HG02852 (cell line): ENCODE data around the gene SESN3.
"Not testable (repeated sequence)": the region's sequence is repeated elsewhere in the genome, so short reads cannot be mapped to it uniquely, and the experiment has no call there.

Experiments used
- ATAC-seq: cut with Tn5 transposase; IDR thresholded peaks from one replicate; pipeline ENCODE4 v1.9.1; 2021; ENCODE audit warnings: mild to moderate bottlenecking, moderate library complexity; ENCODE audit not compliant: unreplicated experiment

The SESN3 gene

DNA sequence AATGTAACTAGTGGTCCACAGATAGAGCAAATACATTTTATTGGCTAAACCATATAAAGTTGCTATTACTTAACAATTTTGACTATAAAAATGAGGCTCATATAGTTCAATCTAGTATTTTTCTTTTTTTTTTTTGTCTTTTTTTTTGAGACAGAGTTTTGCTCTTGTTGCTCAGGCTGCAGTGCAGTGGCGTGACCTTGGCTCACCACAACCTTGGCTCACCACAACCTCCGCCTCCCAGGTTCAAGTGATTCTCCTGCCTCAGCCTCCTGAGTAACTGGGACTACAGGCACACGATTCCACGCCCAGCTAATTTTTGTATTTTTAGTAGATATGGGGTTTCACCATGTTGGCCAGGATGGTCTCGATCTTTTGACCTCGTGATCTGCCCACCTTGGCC, 3.9 kb downstream of the SESN3 start:
- not testable (repeated sequence) for ATAC-seq

DNA sequence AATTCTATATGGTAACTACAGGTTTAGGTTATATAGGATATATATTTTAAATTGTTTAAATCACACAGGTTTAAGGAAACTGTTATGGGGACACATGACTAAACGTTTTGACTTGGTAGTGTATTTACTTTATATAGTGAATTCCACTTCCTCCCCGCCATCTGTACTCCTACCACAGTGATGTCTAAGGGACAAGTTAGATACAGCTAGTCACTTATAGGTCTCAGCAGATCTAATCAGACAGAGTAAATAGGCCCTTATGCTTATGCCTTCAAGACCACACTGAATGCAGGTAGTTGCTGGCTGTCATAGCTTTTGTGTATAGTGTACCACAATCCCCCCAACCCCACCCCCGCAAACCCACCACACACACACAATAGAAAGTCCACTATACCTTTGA, 8.2 kb downstream of the SESN3 start:
- ATAC-seq, result no peak

DNA sequence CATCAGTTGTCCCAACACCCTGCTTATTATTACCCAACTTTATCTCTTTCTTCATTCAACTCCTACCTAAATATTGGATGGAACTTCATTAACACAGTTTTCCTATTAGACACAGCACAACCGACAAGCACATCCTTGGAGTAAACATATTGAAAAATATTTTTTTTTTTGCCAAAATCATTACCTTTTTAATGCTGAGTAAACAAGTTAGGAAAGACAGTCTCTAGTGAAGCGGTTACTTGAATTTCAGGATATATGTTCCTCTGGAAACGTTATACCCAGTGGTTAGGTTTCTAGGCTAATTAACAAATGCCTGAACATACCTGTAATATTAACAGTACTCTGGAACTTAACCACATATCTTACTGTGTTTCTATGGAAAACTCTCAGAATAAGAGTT, 11.4 kb downstream of the SESN3 start:
- ATAC-seq, result no peak

DNA sequence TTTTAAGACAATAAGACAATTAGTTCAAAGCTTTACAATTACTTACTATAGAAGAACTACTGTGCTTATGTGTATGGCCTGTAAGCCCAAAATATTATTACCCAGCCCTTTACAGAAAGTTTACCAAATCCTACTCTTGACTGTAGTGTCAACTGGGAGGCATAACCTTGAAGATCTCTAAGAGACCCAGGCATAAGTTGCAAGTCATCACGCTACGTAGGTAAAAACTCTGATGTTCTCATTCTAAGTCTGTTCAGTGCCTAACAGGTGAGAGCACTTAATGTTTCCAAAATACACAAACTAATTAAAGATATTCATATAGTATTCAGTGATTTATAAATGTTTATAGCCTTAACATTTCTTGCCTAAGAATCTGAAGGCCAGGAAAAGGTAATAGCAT, 12.9 kb downstream of the SESN3 start:
- ATAC-seq, result no peak

DNA sequence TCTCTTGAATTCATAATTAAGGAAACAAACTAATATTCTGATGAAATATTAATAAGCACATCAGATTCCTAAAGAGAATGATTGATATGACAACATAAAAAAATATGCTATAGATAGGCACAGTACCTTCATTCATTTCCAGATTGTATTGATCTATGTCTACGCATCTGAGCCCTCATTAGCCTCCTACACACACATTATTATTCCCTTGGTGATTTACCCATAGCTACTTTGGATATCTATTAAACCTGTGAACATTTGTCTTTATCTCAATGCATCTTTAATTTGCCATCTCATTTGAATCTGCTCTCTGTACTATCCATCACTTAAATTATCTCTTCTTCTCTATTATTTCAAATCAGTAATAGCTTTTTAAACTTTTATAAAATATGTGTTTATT, 18.4 kb downstream of the SESN3 start:
- no peak for ATAC-seq

DNA sequence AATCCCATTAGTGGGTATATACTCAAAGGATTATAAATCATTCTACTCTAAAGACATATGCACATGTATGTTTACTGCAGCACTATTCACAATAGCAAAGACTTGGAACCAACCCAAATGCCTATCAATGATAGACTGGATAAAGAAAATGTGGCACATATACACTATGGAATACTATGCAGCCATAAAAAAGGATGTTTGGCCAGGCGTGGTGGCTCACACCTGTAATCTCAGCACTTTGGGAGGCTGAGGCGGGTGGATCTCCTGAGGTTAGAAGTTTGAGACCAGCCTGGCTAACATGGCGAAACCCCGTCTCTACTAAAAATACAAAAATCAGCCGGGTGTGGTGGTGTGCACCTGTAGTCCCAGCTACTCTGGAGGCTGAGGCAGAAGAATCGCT, 21.5 kb downstream of the SESN3 start:
- ATAC-seq, result not testable (repeated sequence)

DNA sequence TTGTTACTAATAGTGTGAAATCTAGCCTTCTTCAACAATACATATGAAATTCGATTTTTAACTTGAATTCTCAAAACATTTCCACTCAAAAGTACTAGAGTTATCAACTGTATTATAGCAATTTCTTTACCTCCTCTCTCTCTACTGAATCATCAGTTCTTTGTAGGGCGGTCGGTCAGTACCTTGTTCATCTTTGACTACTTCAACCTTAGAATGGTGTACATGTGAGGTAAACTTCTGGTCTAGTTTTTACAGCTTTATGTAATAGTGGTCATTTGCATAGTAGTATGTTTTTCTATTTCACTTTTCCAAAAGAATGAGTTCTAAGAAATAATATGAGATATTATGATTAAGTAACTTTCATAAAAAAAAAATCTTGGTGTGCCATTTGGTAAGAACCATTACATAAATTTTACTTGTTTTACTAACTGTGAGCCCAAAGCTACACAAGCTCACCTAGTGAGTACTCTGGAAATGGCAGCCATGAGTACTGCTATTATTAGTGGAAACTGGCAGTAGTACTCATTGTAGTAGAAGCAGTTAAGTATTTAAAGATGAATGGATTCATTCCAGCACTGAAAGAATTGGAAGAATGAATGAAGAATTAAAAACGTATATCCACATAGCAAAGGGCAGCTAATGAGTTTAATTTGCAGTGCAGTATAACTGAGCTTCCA, 30.1 kb downstream of the SESN3 start:
- no peak for ATAC-seq

DNA sequence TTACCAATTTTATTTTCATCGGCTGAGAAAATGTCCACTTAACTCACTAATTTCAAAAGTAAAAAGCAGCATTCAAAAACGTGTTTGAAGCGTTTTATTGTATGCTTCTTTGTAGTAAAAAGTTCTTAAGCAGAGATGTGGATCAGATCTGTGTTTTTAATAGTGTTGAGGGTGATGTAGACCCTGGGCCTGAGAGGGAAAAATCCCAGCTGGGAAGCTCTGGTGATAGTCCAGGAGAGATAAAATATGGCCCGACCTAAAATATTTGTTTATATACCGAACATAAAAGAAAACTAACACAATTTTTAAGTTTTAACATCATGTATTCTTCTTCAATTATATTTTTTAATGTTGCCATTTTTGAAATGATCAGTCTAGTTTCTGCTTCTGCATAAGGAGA, 35.2 kb downstream of the SESN3 start:
- no peak for ATAC-seq

DNA sequence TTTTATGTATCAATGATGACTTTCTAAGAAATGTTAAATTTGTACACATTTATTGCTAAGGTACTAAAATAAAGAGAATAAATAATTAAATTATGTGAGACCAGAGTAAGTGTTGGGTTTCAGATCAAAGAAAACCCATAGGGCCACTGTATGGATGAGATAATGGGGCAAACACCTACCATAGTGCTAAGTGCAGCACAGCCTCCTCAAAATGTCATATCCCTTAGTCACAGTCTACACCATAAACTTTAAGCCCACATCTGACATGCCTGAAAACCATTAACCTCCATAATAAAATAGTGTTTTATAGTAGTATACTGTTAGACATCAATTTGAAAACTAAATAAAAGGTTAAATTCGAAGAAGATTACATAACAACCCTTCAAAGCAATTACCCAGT, 37.5 kb downstream of the SESN3 start:
- no peak for ATAC-seq

DNA sequence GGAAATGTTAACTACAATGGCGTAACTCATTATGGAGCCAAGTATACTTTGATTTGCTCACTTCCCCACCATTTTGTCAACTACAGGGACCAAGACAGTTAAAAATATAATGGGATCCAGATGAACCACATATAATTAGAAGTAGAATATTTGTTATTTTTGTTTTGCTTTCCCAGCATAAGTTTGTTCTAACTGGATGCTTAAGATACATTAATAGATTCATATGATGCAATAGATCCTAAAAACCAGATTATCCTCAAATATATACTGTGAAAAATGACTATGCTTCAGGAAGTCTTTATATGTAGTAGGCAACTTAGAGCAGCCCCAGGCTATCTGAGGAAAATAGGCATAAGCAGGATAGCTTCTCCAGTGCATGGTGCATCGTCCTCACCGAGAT, 38.3 kb downstream of the SESN3 start:
- ATAC-seq, result no peak

DNA sequence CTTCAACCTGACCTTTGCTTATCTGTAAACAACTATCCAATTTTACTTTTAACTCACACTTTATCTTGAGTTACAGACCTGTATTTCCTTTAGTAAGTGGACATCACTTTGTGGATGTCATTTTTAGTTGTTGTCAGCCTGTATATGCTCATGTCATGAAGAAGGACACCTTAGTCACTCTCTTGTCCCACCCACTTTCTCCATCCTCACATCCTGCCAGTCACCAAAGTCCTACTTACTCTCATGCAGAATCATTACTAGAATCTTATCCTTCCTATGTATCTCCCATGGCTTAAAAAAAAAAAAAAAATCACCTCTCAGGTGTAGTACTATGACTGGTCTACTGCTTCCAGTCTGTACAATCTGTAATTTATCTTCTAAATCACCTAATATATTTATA, 43.3 kb downstream of the SESN3 start:
- no peak for ATAC-seq

DNA sequence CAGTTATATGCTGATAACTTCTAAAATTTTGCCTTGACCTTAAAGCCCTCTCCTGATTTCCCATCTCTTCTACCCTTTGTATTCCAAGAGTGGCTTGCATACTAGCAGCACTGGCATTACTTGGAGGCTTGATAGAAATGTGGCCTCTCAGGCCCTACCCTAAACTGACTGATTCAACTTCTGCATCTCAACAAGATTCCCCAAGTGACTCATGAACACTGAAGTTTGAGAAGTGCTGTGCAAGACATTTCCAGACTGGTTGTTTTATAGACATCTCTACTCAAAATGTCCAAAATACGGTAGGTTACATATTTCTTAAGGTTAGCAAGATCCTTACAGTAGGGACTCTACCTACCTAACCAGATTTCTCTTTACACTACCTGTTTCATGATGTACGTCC, 48.6 kb downstream of the SESN3 start:
- ATAC-seq, result no peak

DNA sequence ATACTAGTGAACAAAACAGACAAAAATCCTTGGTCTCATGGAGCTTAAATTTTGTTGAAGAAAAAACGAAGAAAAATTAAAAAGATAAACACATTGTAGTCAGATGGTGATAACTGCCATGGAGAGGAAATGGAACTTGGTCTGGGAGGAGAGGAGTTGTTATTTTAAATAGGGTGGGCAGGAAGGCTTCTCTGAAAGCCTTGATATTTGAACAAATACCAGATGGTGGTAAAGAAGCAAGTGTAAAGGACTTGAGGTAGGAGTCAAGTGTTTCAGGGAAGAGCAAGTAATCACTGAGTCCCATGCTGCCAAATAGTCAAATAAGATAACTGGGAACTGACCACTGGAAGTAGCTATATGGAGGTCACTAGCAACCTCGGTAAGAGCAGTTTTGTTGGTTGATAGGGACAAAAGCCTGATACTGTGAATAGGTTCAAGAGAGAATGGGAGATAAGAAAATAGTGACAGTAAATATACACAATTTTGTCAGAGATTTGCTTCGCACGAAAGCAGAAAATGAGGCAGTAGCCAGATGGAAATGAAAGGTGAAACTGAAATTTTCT, 55.1 kb downstream of the SESN3 start:
- no peak for ATAC-seq

DNA sequence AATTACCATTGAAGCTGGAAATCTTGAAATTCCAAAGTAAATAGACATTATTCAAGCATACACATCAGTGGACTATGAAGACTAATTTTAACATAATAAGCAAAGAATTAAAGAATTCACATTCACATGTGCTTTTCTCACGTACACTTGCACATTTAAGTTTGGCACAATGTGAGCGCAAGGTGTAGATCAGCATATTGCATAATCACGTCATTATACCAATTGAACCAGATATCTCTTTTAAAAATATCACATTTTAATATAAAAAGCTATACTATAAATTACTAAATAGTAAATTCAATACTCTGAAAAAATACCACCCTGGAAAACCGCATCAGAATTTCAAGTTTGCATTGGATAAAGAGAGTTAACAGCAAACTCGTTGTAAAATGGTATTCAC, 60.7 kb downstream of the SESN3 start:
- ATAC-seq, result no peak

DNA sequence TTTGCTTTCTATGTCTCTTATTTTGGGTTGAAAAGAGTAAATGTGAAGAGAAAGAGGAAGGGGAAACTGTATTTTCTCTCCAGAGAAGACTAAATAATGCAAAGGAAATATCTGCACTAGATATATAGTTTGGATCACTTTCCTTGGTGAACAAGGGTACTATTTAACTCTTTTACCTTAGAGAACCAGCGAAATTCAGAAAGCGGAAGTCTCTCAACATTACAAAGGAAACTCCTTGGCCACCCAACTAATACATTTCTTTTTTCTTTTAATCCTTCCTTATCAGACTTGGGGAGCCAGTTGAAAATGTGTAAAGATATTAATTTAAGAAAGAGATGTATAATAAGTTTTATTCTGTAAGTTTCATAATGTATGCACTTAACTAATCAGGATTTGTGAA, 64.2 kb downstream of the SESN3 start:
- no peak for ATAC-seq

DNA sequence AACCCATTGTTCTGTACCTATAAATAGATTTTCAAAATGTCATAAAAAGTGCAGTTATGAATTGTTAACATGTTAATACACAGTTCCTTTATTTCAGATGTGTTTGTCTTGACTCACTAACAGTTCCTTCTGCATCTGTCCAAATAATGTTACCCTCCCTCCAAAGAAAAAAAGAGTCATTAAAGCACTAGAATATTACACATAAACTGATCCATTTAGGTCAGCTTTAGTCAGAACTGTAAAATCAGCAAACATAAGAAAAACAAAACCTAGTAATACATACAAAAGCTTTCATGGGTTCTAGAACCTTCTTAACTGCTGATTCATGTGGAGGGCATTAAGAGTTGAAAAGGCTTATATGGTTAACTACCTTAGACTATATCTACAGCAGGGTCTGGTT, 65.4 kb downstream of the SESN3 start:
- no peak for ATAC-seq

DNA sequence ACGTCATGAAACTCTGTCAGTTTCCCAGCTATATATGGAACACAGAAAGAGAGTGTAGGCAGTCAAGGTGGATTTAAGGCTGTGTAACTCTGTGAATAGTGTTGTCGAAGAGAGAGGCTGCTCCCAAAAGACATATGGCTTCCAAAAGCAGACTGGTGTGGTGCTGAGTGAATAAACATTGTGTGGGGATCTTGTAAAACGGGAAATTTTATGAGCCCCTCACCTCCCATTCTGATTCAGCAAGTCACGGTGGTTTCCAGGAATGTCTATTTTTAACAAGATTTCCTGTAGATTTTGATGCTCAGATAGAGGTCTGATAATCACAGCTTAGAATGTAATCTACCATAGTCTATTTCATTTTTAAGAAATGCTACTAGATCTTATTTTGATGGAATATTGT, 67.9 kb downstream of the SESN3 start:
- no peak for ATAC-seq

DNA sequence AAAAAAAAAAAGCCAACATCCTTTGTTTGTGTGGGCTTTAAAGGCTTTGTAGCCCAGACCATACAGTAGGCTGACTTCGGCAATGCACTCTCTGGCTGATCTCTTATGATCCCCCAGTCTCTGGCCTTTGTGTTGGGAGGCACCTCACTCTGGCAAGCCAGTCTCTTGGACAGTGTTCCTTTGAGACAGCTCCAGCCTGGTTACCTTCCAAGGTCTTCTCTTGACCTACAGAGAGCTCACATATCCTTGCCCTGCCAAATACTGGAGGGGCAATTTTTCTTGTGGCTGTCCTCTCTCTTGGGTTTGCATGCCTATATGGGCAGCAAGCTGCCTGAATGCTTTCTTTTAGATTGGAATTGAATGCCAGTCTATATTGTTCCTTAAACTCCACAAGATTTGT, 69.8 kb downstream of the SESN3 start:
- no peak for ATAC-seq

DNA sequence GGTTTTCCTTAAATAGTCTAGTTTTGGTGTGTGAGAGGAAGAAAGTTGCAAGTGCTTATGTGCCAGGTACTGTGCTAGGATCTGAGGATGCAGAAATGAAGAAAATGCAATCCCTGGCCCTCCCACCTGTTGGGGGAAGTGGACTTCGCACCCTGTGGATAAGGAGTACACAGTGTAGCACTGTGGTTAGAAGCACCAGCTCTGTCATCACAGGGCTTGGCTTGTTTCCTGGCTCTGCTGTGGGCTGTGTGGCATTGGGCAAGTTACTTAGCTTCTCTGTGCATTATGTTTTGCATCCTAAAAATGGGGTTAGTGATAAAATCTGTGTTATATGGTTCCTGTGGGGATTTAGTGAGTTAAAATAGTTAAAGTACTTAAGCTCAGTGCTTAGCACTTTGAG, 73.2 kb downstream of the SESN3 start:
- no peak for ATAC-seq

DNA sequence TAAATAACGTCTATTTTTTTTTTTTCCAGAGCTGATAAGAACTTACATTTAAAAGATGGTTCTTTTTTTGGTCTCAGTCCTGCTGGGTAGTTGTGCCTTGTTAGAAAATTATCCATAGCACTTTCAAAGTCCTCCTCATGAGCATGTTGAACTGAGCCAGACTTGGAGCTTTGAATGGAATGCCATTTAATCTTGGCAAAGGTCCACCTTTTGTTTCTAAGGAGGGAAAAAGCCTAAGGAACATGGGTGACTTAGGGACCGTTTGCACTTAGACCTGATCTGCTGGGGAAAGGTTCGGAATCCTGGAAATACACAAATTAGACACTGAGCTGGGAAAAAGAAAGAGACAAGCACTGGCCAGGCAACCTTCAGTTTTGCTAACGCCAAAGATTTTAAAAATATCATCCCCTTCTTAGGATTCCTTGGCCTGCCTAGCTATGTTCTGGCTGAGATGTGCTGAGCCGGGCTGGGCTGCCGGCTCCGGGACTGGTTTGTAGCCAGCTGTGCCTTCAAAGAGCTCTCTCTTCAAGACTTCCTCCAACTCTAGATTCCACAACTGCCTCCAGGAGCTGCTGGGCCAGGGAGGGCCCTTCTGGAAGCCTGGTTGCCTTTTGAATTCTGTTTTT, 74.0 kb downstream of the SESN3 start:
- ATAC-seq, result no peak

DNA sequence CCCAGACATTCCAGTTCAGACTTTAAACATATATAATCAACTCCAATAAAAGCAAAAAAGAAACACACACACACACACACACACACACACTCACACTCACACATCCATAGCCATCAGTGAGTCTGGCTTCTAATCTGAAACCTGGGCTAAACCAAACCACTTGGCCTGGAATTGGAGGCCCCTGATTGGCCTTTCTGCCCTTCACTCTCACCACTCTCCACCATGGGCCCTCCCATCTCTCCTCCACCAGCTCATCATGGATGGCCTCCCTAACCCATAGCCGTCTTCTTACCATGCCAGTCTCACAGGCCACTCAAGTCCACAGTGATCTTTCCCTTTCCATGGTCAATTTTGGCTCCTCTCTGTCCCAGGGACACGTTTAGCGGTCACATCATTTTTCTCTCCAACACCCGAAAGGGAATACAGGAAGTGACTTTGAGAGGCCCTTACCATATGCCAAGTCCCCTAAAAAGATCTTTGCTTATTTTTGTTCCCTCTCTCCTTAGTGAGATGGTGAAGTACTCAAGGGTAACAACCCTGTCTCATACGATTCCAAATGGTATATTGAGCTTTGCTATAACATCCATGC, 74.8 kb downstream of the SESN3 start:
- no peak for ATAC-seq

DNA sequence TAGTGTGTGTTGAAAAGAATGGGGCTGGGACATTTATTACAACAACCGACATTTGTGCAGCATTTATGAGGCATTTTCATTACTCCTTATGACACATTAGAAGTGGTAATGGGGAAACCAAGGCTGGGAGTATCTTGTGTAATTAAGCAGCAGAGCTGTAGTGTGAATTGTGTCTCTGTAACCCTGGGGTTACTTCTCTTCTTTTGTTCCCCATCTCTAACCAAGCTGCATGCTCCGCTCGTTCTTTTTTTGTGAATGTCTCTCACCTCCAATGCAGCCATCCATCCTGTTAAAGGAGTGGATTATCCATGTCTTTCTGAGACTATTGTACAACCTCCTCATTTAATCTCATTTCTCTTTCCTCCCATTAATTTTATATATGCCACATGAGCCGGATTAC, 75.6 kb downstream of the SESN3 start:
- no peak for ATAC-seq
